AG09319 (cell line): Measurements from ENCODE around the gene TUBGCP3.

ENCODE experiments used
- DNase-seq: peaks from one replicate; pipeline ENCODE4 v3.0.0-alpha.2; 2010; ENCODE audit warnings: low read depth; ENCODE audit errors: extremely low read depth
- CTCF ChIP-seq: IDR thresholded peaks from 2 replicates; pipeline ENCODE4 v1.5.1; 2011; ENCODE audit warnings: low read depth, mild to moderate bottlenecking, inconsistent platforms, low read length, moderate library complexity

The TUBGCP3 gene

DNA sequence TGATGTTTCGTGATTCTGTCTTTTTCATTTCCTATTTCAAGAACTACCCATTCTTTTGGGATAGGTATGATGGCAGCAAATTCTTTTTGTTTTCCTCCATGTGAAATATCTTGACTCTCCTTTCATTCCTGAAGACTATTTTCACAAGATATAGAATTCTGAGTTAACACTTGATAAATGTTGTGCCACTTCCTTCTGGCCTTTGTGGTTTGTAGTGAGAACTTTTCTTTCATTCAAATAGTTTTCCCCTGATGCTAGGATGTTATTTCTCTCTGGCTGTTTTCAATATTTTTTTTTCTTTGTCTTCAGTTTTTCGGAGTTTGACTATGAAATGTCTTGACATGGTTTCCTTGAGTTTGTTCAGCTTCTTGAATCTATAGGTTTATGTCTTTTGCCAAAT, 8.3 kb upstream of the TUBGCP3 start:
- no peak for DNase-seq
- TF ChIP-seq CTCF: no peak

DNA sequence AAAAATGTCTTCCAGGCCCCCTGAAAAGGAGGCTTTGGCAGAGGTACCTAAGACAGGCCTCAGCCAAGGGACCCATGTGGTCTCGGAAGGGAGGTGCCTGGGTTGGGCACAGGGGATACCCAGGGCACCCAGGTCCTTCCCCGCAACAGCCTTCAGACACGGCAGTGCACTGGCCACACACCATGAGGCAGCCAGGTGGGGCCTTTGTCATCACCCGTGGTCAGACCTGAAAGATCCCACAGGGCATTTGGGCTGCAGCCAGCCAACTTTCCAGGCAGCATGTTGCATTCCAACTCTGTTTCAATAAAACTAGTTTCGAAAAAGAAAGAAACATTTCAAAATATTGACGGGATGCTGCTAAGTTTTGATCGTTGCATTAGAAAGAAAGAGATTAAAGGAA, 4.7 kb upstream of the TUBGCP3 start:
- TF ChIP-seq CTCF: no peak
- DNase-seq: no peak

DNA sequence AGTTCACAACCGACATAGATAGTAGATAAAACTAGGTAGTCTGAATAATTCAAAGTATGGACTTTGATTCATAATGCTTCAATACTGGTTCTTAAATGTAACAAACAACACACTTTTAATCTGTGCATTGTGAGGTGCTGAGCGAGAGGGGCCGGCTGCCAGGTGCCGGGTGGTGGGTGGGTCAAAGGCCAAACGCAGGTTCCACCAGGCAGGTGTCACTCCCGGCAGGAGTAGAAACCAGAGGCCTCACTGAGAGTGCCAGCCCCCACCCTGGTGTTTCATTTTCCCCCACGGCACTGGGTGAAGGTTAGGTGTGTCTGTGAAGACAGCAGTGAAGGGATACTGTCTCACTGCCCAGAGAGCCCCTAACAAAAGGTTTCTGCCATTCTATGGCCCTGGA, 4.2 kb upstream of the TUBGCP3 start:
- no peak for TF ChIP-seq CTCF
- no peak for DNase-seq

DNA sequence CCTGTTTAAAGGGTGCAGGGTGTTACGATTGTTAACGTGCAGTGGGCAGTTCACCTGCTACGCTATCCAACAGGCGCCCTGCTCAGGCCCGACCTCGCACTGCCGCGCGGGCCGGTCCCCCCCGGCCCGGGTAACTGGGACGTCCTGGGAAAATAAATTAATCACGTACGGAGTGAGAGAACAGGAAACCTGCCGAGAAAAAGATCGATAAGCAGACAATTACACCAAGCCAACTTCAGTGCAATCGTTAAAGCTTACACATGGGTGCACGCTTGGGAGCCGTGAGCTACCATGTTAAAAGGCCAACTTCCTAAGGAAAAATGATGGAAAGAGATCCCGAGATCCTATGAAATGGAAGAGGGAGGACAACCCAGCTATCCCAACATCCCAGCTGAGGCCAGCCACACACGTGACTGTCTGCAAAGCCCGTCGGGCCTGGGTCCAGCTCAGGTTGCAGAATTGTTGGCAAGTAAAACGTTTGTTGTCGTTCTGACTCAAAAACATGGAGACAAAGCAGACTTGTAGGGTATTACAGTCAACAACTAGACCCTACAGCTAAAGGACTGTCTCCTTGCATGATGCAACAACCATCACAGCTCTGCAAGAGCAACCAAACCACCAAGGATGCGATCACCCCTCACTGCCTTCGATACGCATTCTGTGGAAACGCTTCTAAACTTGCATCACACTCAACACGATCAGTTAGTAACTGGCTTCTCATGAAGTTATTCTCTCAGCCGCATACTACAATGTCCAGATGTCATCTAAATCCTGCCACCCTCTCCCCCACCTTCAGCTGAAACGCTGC, 741 bp upstream of the TUBGCP3 start:
- no peak for TF ChIP-seq CTCF
- no peak for DNase-seq

- peak; percentile 23 for TF ChIP-seq CTCF
- peak; percentile 55 for DNase-seq
These were observed 665 bp downstream of the TUBGCP3 start for GRCh38 chr13:112587212-112587763.

DNA sequence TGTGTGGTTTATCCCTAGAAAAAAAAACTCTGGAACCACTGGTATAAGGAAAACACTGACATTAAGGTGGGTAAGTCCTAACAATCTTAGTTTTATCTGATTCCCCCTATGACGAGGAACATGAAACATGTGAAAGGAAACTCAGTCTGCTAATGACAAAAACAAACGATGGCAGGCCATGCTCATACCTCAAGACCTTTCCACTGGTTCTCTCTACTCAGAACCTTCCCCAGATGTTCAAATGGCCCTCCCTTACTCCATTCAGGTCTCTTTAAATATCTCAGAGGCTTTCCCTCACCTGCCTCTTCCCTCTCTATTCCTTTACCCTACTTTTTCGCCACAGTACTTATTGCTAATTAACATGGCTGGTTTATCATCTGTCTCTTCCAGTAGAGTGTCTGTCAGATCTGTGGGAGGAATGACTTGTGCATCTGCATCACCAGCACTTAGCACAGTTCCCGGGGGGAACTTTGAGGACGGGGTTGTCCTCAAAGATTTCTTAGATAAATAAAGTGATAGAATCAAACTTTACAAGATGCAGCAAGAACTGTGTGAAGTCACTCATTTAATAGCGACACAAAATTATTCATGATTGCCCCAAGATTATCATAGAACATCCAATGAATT, 1.5 kb downstream of the TUBGCP3 start:
- no peak for DNase-seq
- TF ChIP-seq CTCF: no peak

DNA sequence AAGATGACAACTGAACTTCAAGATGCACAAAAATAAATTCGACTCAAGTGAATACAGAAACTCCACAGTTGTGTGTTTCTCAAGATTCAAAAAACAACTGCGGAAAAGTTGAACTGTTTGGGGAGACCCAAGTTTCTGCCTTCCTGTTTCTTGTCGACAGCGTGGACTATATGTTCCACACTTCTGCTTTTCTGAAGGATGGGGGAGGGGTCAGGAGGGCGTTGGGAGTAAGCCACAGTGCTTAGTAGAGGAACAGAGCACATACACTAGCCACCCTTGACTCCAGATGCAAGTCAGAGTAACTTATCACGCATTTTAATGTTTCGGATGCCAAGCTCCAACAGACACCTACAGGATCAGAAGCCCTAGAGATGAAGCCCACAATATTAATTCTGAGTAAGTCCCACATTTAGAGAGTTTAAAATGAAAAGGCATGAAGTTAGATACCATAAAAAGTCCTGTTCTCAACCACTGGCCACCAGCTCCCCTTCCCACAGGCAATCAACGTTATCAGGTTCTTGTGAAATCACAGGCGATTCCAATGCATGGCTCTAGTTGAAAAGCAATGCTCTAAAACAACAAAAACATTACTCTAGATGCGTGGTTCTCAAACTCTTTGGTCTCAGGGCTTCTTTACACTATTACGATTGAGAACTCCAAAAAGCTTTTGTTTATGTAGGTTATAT, 4.2 kb downstream of the TUBGCP3 start:
- DNase-seq: no peak
- TF ChIP-seq CTCF: no peak
